ENCODE measurements around the gene SMAP1. TPM values are rescaled to one million over a fixed set of nuclear protein-coding genes. Genes with fewer than 3 reads are reported as not detected.

The SMAP1 gene
- total RNA-seq, 1 experiment from 2014 or later, result 3.5 TPM

- TF ChIP-seq CBX3 (IDR thresholded peaks at IDR 0.05; ENCODE audit: low read depth) (no peak), EGR1 (IDR thresholded peaks at IDR 0.05; ENCODE audit: low read depth) (no peak), POLR2A (IDR thresholded peaks at IDR 0.05; ENCODE audit: borderline replicate concordance, extremely low read depth, insufficient read depth, insufficient read length) (no peak), SIN3A (IDR thresholded peaks at IDR 0.05; ENCODE audit: low read depth) (no peak), ATF3 (IDR thresholded peaks at IDR 0.05) (no peak), ELF1 (IDR thresholded peaks at IDR 0.05; ENCODE audit: borderline replicate concordance, low read depth) (no peak), EZH2 (IDR thresholded peaks at IDR 0.05) (no peak), CTCF (IDR thresholded peaks at IDR 0.05 in 2 of 3, conservative IDR thresholded peaks at IDR 0.05 in 1 of 3; ENCODE audit: borderline replicate concordance in 1 of 3, insufficient read depth in 1 of 3, low read depth in 2 of 3, low read length in 2 of 3) (no peak), SRF (IDR thresholded peaks at IDR 0.05; ENCODE audit: low read depth) (no peak), SP1 (IDR thresholded peaks at IDR 0.05; ENCODE audit: low read depth) (no peak), EZH2phosphoT487 (IDR thresholded peaks at IDR 0.05; ENCODE audit: borderline replicate concordance) (no peak), ZFX (IDR thresholded peaks at IDR 0.05) (no peak), CEBPB (IDR thresholded peaks at IDR 0.05; ENCODE audit: low read depth) (no peak), FOSL1 (IDR thresholded peaks at IDR 0.05; ENCODE audit: low read depth) (no peak), ZNF274 (IDR thresholded peaks at IDR 0.05; ENCODE audit: low read depth, low read length) (no peak), REST (IDR thresholded peaks at IDR 0.05; ENCODE audit: low read depth) (no peak), POLR2AphosphoS5 (IDR thresholded peaks at IDR 0.05; ENCODE audit: low read depth, low read length) (no peak)
- Histone ChIP-seq H3K27me3 (ENCODE audit: insufficient read depth, low read length) (no peaks in the 10 kb centered on the region), H2AFZ (ENCODE audit: low read depth, low read length, poor library complexity, severe bottlenecking) (no peak overlapping the region), H3K4me3 (replicated peaks in 1 of 2; ENCODE audit: low read depth in 1 of 2, low read length in 2 of 2) (no peak overlapping the region), H3K79me2 (ENCODE audit: insufficient read depth, low read length) (peaks cover 22% of the 10 kb centered on the region; the same call in 1 of the 2 replicates), H3K9ac (ENCODE audit: low read length) (no peak overlapping the region), H3K36me3 (ENCODE audit: control insufficient read depth in 1 of 2, insufficient read depth in 2 of 2, low read length in 2 of 2) (no peaks in the 10 kb centered on the region), H3K9me3 (ENCODE audit: control insufficient read depth in 1 of 2, insufficient read depth in 1 of 2, low read depth in 1 of 2, low read length in 2 of 2) (no peaks in the 10 kb centered on the region), H3K27ac (ENCODE audit: low read depth, low read length) (no peak overlapping the region), H3K4me1 (ENCODE audit: control insufficient read depth in 1 of 2, insufficient read depth in 2 of 2, low read length in 2 of 2) (no peaks in the 10 kb centered on the region), H4K20me1 (ENCODE audit: insufficient read depth) (no peaks in the 10 kb centered on the region), H3K4me2 (ENCODE audit: low read length) (no peak overlapping the region), H3K9me2 (ENCODE audit: insufficient read depth) (no peaks in the 10 kb centered on the region)
- intact Hi-C loops (cut with micrococcal nuclease), result no loop called here
- ChIA-PET POLR2A (no interaction called here), RAD21 (ENCODE audit: low non-redundant PET in 1 of 2, low total read pairs in 2 of 2, uncharacterized antibody in 2 of 2, unreplicated experiment in 2 of 2) (no interaction called here), CTCF (no interaction called here)
- no peak for ATAC-seq
- BruUV-seq (replicated peaks), result no TSS peak
- DNase-seq (ENCODE audit: low read depth, low spot score), result no peak
Measured at GRCh38 chr6:70724524-70724923, 56.8 kb downstream of the SMAP1 start.
